ENCODE measurements around the gene PRG3. TPM values are rescaled to one million over a fixed set of nuclear protein-coding genes. Genes with fewer than 3 reads are reported as not detected.
A peak's percentile ranks its signal among the peaks of the same experiment; 100 is the strongest.

The PRG3 gene
- total and polyA plus RNA-seq, 2 of the 4 experiments (the other 2 are of a cell fraction) = not detected

DNA sequence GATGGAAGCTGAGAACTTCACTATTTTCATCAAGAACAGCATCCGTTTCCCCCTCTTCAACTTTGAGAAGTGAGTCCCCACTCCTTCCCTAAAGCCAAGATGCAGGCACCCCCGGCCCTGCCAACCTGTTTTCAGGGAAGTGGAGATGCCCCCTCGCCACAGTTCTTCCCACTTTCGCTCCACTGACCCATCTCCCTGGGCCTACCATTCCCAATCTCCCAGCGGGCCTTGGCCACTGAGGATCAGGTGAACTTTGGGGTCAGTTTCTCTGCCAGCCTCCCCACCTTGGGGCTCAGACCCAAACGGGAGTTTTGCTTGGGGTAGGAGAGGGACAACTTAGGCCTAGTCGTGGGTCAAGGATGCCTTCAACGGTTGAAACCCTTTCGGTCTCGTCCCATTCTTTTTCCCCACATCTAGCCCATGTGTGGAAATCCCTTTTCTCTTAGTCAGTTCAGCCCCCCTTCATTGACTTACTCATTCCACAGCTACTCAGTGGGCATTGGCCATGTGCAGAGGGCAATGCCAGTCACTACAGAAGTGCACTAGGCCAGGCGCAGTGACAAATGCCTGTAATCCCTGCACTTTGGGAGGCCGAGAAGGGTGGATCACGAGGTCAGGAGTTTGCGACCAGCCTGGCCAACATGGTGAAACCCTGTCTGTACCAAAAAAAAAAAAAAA is 32.2 kb downstream of the PRG3 start:
- H2BK15ac ChIP-seq (ENCODE audit: low read depth, low read length) = no peak overlapping the region
- H3K56ac ChIP-seq (ENCODE audit: extremely low read depth, insufficient read depth, low read length) = no peak overlapping the region
- no peaks in the 10 kb centered on the region for H3K36me3 ChIP-seq (ENCODE audit: control insufficient read depth, insufficient read depth, low read length)
- H3K27me3 ChIP-seq (ENCODE audit: control insufficient read depth, insufficient read depth, low read length) = peaks cover 14% of the 10 kb centered on the region
- H2AFZ ChIP-seq (replicated peaks; ENCODE audit: low read length, poor library complexity) = no peak overlapping the region
- H3K23ac ChIP-seq (ENCODE audit: low read depth, low read length) = no peak overlapping the region
- H2BK20ac ChIP-seq (ENCODE audit: low read depth, low read length) = no peak overlapping the region
- no peaks in the 10 kb centered on the region for H4K20me1 ChIP-seq (ENCODE audit: insufficient read depth, low read length)
- no peak overlapping the region for H3K27ac ChIP-seq (ENCODE audit: insufficient read depth, low read length)
- no peak overlapping the region for H3K4ac ChIP-seq (ENCODE audit: low read depth, low read length)
- H3K79me1 ChIP-seq (ENCODE audit: low read depth in 1 of 2, low read length in 2 of 2) = no peaks in the 10 kb centered on the region
- H2AK9ac ChIP-seq (replicated peaks; ENCODE audit: low read depth, low read length, poor library complexity) = no peak overlapping the region
- H2BK120ac ChIP-seq (ENCODE audit: low read depth, low read length) = no peak overlapping the region
- no CpG with 5 or more reads among the region's 14 CpGs for WGBS, 2 experiments (ENCODE audit: extremely low coverage in 2 of 2, insufficient read length in 1 of 2)
- CTCF ChIA-PET = interaction anchor here (1.0 kb wide), 1 partner anchor 109 kb away, joined by 4 read pairs; no protein-coding TSS in a partner anchor
- intact Hi-C loops (cut with micrococcal nuclease) = loop anchor here (10.0 kb wide), 1 partner anchor 1176 kb away; no protein-coding TSS in a partner anchor
- TF ChIP-seq CEBPB (IDR thresholded peaks at IDR 0.05; ENCODE audit: low read depth, low read length) (no peak), SMC3 (IDR thresholded peaks at IDR 0.05; ENCODE audit: low read depth, low read length) (no peak), RCOR1 (IDR thresholded peaks at IDR 0.05; ENCODE audit: insufficient replicate concordance, low read length) (no peak), FOS (IDR thresholded peaks at IDR 0.05; ENCODE audit: low read depth, low read length) (no peak), NFE2L2 (IDR thresholded peaks at IDR 0.05; ENCODE audit: low read depth, low read length) (no peak), MXI1 (IDR thresholded peaks at IDR 0.05; ENCODE audit: borderline replicate concordance, low read depth, low read length) (no peak), MAZ (IDR thresholded peaks at IDR 0.05; ENCODE audit: borderline replicate concordance, low read depth, low read length) (no peak), RFX5 (IDR thresholded peaks at IDR 0.05; ENCODE audit: low read depth, low read length) (no peak), BHLHE40 (IDR thresholded peaks at IDR 0.05; ENCODE audit: low read depth, low read length) (no peak), MAFK (IDR thresholded peaks at IDR 0.05; ENCODE audit: low read depth, low read length) (no peak), RAD21 (IDR thresholded peaks at IDR 0.05; ENCODE audit: low read length) (no peak), POLR2A (IDR thresholded peaks at IDR 0.05; ENCODE audit: low read depth, low read length) (no peak), CHD1 (IDR thresholded peaks at IDR 0.05; ENCODE audit: low read depth, low read length) (no peak)
- TF ChIP-seq, protein P1, sequence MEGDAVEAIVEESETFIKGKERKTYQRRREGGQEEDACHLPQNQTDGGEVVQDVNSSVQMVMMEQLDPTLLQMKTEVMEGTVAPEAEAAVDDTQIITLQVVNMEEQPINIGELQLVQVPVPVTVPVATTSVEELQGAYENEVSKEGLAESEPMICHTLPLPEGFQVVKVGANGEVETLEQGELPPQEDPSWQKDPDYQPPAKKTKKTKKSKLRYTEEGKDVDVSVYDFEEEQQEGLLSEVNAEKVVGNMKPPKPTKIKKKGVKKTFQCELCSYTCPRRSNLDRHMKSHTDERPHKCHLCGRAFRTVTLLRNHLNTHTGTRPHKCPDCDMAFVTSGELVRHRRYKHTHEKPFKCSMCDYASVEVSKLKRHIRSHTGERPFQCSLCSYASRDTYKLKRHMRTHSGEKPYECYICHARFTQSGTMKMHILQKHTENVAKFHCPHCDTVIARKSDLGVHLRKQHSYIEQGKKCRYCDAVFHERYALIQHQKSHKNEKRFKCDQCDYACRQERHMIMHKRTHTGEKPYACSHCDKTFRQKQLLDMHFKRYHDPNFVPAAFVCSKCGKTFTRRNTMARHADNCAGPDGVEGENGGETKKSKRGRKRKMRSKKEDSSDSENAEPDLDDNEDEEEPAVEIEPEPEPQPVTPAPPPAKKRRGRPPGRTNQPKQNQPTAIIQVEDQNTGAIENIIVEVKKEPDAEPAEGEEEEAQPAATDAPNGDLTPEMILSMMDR (conservative IDR thresholded peaks at IDR 0.05; ENCODE audit: low read depth, low read length) = no peak
- TF ChIP-seq, protein P2, sequence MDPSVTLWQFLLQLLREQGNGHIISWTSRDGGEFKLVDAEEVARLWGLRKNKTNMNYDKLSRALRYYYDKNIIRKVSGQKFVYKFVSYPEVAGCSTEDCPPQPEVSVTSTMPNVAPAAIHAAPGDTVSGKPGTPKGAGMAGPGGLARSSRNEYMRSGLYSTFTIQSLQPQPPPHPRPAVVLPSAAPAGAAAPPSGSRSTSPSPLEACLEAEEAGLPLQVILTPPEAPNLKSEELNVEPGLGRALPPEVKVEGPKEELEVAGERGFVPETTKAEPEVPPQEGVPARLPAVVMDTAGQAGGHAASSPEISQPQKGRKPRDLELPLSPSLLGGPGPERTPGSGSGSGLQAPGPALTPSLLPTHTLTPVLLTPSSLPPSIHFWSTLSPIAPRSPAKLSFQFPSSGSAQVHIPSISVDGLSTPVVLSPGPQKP (IDR thresholded peaks at IDR 0.05; ENCODE audit: borderline replicate concordance, low read depth, low read length) = no peak
- TF ChIP-seq, protein P3, sequence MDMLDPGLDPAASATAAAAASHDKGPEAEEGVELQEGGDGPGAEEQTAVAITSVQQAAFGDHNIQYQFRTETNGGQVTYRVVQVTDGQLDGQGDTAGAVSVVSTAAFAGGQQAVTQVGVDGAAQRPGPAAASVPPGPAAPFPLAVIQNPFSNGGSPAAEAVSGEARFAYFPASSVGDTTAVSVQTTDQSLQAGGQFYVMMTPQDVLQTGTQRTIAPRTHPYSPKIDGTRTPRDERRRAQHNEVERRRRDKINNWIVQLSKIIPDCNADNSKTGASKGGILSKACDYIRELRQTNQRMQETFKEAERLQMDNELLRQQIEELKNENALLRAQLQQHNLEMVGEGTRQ (IDR thresholded peaks at IDR 0.05; ENCODE audit: low read depth, low read length) = no peak
- POLR2A ChIA-PET (ENCODE audit: unreplicated experiment) = no interaction called here
- peaks cover 2% of the 10 kb centered on the region; the same call in 1 of the 2 replicates for H3K4me1 ChIP-seq (ENCODE audit: control insufficient read depth, insufficient read depth, low read length)
- H3K18ac ChIP-seq (ENCODE audit: low read depth, low read length) = no peak overlapping the region
- BruUV-seq (replicated peaks) = no TSS peak
- no peak overlapping the region for H2BK5ac ChIP-seq (ENCODE audit: low read depth, low read length, poor library complexity, severe bottlenecking)
- no peak overlapping the region for H3K9ac ChIP-seq (ENCODE audit: low read depth, low read length)
- H3K14ac ChIP-seq (replicated peaks; ENCODE audit: low read depth, low read length) = no peak overlapping the region
- no peak for ATAC-seq (ENCODE audit: low read depth)
- peaks cover 5% of the 10 kb centered on the region; the same call in 1 of the 2 replicates for H3K9me3 ChIP-seq (ENCODE audit: control insufficient read depth, insufficient read depth, low read length)
- H3K4me3 ChIP-seq (ENCODE audit: insufficient read depth, low read depth, low read length) = no peak overlapping the region
- in situ Hi-C loops (cut with MboI; ENCODE audit: low sequenced_read_pairs) = no loop called here
- no peak overlapping the region for H3K4me2 ChIP-seq (ENCODE audit: low read depth, low read length)
- H4K5ac ChIP-seq (ENCODE audit: low read depth, low read length) = no peak overlapping the region
- peak; percentile 13 for DNase-seq
- H2AK5ac ChIP-seq (ENCODE audit: low read depth, low read length) = no peak overlapping the region; the same call in 1 of the 2 replicates
- H4K91ac ChIP-seq (ENCODE audit: insufficient read depth, low read depth, low read length) = no peak overlapping the region
- H4K8ac ChIP-seq (ENCODE audit: low read depth in 2 of 2, low read length in 2 of 2) = no peak overlapping the region
- H3K9me1 ChIP-seq (ENCODE audit: insufficient read depth, low read length) = no peaks in the 10 kb centered on the region
- dilution Hi-C loops (cut with HindIII; ENCODE audit: low sequenced_read_pairs, unreplicated experiment) = no loop called here

Measured in IMR-90 (cell line).